T-helper 2 cell (primary cell): ENCODE measurements around the gene NIPSNAP3A.

Source experiments
- DNase-seq, 5 experiments: peaks; one replicate each; pipeline versions ENCODE4 v3.0.0 to v3.0.0-alpha.2; 2012 to 2022

Gene NIPSNAP3A

GRCh38 chr9:104774831-104775573, 27.5 kb downstream of the NIPSNAP3A start:
- peak in 1 of 5 experiments; percentile 44 for DNase-seq

GRCh38 chr9:104775574-104775936, 28.1 kb downstream of the NIPSNAP3A start:
- DNase-seq = peak in 1 of 5 experiments; percentile 29

GRCh38 chr9:104775976-104776375, 28.5 kb downstream of the NIPSNAP3A start:
- DNase-seq = no peak

- no peak for DNase-seq
Observed at GRCh38 chr9:104776797-104777196, 29.3 kb downstream of the NIPSNAP3A start.

- DNase-seq = no peak
Observed at GRCh38 chr9:104778802-104779201, 31.3 kb downstream of the NIPSNAP3A start.

- DNase-seq = no peak
Observed at GRCh38 chr9:104779334-104779733, 31.9 kb downstream of the NIPSNAP3A start.

- DNase-seq = no peak
Observed at GRCh38 chr9:104779946-104780535, 32.6 kb downstream of the NIPSNAP3A start.

GRCh38 chr9:104780796-104781395, 33.4 kb downstream of the NIPSNAP3A start:
- DNase-seq = peak in 1 of 5 experiments; percentile 24

GRCh38 chr9:104783588-104783987, 36.1 kb downstream of the NIPSNAP3A start:
- DNase-seq = peak in 1 of 5 experiments; percentile 12

GRCh38 chr9:104784098-104784497, 36.6 kb downstream of the NIPSNAP3A start:
- DNase-seq = no peak

- DNase-seq = no peak
Observed at GRCh38 chr9:104786293-104786692, 38.8 kb downstream of the NIPSNAP3A start.

- no peak for DNase-seq
Observed at GRCh38 chr9:104787306-104788015, 40.0 kb downstream of the NIPSNAP3A start.

GRCh38 chr9:104788251-104788650, 40.8 kb downstream of the NIPSNAP3A start:
- DNase-seq = no peak

- peak in 1 of 5 experiments; percentile 29 for DNase-seq
Observed at GRCh38 chr9:104794070-104794469, 46.6 kb downstream of the NIPSNAP3A start.

GRCh38 chr9:104795082-104795481, 47.6 kb downstream of the NIPSNAP3A start:
- no peak for DNase-seq

- DNase-seq = no peak
Observed at GRCh38 chr9:104795857-104796256, 48.4 kb downstream of the NIPSNAP3A start.

GRCh38 chr9:104798209-104798995, 50.9 kb downstream of the NIPSNAP3A start:
- DNase-seq = no peak

- no peak for DNase-seq
Observed at GRCh38 chr9:104800068-104800785, 52.7 kb downstream of the NIPSNAP3A start.

- no peak for DNase-seq
Observed at GRCh38 chr9:104802110-104802509, 54.6 kb downstream of the NIPSNAP3A start.

- no peak for DNase-seq
Observed at GRCh38 chr9:104802906-104803305, 55.4 kb downstream of the NIPSNAP3A start.

- no peak for DNase-seq
Observed at GRCh38 chr9:104805441-104805840, 58.0 kb downstream of the NIPSNAP3A start.
